HG03060 (cell line): ENCODE data around the gene GLRA1.
"Not testable (repeated sequence)": the region's sequence is repeated elsewhere in the genome, so short reads cannot be mapped to it uniquely, and the experiment has no call there.

Source experiments
- ATAC-seq: cut with Tn5 transposase; IDR thresholded peaks from one replicate; pipeline ENCODE4 v1.9.1; 2021; ENCODE audit warnings: low read depth, moderate number of reproducible peaks; ENCODE audit not compliant: unreplicated experiment

GLRA1 gene

GRCh38 chr5:151921916-151922315, 2.7 kb downstream of the GLRA1 start:
- ATAC-seq: no peak

- ATAC-seq: no peak
These were observed 6.7 kb downstream of the GLRA1 start for GRCh38 chr5:151917904-151918303.

DNA sequence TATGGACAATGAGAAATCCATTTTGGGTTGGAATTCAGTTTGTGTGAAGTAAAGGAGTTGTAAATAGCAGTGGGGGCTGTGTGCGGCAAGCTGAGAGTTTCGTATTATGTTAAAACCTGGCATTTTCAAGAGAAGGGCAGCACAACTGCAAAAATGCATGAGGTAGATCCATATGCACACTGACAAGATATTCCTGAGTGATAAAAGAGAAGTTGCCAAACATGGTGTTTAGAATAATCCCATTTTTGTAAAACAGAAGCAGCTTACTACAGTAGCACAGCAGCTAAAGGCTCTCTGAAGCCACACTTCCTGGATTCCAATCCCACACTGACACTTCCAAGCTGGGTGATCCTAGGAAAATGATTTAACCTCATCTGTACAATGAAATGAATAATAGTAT, 11.2 kb downstream of the GLRA1 start:
- no peak for ATAC-seq

- ATAC-seq: no peak
These were observed 12.3 kb downstream of the GLRA1 start for GRCh38 chr5:151912360-151912759.

- ATAC-seq: no peak
These were observed 13.6 kb downstream of the GLRA1 start for GRCh38 chr5:151911011-151911410.

DNA sequence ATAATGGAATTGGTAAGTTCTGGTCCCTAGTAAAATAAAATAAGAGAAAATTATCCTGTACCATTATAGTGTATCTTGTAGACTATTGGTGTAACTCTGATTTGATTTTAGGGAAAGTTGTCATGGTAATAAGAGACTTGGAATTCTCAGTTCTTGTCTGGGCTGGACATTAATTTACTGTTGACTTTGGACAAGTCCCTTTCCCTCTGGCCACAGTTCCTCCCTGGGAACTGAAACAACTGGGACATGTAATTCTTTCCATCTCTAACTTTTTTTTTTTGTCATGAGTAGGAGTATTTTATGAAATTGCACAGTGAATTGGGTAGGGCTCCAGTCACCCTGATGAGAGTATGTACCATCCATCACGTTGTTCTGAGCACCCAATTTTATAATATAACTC, 15.0 kb downstream of the GLRA1 start:
- ATAC-seq: no peak

DNA sequence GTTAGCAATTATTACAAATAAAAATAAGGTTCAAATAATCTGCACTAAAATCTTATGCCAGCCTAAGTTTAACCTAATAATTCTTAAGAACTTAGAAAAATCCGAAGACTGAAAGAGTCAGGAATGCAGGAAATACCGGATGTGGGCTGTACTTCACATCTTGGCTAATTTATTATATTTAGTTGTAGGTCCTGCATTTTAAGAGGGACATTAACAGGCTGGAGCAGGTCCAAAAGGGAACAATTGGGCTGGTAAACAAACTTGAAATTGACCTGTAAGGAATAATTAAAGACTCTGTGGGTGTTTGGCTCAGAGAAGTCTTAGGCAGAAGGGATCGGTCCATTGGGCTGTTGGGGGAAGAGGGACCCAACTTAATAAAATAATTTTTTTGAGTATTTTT, 18.4 kb downstream of the GLRA1 start:
- no peak for ATAC-seq

DNA sequence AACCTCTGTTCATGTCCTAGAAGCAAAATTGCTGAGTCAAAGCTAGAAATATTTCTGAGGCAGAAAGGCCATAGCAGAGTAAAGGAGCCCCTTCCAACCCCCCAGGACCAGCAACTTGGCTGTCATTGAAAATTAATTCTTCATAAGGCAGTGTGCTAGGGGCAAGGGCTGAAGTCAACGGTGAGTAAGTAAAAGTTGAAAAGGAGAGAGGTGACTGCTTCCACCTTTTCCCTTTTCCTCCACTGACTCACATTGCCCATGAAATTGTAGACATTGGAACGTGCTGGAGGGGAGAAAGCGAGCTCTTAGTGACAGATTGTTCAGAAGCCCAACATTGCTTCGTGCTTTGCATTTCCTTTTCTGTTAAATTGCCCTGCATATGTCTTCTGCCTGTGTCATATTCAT, 19.1 kb downstream of the GLRA1 start:
- ATAC-seq: no peak

- no peak for ATAC-seq
These were observed 19.7 kb downstream of the GLRA1 start for GRCh38 chr5:151904909-151905308.

DNA sequence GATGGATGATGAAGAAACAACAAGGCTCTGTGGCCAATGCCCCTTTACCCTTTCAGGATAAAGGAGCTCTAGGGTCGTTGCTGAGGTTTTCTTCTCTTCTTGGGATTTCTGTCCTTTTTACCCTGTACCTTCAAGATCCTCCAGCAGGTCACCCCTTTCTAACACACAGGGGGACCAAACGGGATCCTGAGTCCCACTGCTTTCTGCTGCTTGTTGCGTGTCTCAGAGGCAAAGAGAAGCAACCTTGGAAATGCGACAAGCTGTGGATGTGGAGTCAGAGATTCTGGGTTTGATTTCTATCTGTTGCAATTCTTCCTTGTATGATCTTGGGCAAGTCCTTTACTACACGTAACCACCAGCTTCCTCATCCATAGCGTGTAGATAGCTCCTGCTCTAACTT, 20.5 kb downstream of the GLRA1 start:
- ATAC-seq: no peak

GRCh38 chr5:151903243-151903653, 21.4 kb downstream of the GLRA1 start:
- ATAC-seq: peak; percentile 96

DNA sequence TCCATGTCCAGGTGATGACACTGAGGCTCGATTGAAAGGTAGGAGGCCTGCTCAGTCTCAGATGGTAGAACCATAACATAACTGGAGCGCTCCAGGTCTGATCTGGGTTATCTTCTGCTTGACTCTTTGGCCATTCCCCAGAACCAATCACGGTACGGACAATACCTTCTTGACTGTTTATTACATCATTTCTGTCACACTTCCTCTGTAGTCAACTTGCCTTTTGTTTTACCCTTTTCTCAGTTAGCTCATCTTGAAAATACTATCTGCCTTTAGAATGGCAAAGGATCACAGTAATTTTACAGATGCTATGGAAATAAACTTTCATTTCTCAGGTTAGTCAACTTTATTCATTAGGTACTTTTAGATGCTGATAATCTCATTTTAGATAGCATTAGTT, 22.4 kb downstream of the GLRA1 start:
- no peak for ATAC-seq

DNA sequence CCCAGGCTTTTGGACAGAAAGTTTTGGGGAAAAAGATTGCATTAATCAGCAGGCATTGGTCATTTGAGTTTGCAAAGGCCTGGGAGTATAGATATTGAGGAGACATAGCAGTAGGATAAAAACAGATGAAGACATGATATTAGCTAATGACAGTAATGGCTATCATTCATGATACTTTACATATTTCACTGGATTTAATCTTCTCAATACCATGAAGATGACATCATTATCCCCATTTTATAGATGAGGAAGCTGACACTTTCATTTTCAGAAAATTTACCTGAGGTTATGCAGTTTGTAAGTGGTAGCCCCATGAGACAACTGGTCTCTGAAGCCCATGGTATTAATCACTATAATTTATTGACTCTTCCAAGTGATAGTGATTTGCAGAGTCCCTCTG, 23.0 kb downstream of the GLRA1 start:
- ATAC-seq: no peak

GRCh38 chr5:151900891-151901290, 23.8 kb downstream of the GLRA1 start:
- no peak for ATAC-seq

DNA sequence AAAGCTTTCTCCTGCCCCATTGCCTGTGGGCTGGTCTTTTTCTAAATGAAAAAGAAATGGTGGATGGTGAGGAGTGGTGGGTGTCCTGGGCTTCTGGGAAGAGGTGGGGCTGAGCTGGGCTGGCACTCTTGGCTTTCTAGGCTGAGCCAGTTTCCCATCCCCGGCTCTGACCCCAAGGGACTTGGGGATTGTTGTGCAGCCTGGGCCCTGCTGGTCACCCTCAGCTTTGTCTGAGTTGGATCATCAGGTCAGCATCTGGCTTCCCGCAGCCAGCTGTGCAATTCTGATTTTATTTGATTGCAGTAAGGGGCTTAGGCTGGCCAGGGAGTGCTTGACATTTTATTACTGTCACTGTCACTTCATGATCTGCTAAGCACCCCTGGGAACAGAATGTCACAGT, 25.3 kb downstream of the GLRA1 start:
- no peak for ATAC-seq

DNA sequence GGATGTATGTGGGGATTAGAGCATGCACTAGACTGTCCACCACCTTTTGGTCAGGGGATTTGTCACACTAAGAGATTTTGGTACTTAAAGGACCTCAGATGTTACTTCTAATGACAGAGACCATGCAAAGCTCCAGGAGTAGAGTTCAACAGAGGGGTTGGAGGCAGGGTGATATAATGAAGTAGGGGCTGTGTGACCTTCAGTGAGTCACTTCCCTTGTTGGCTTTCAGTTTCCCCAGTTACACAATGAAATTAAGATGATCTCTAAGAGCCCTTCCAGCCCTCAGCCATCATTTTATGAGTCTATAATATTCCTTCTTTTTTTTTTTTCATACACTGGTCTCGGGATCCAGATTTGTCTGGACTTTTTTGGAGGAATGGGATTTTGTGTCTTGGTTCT, 26.8 kb downstream of the GLRA1 start:
- ATAC-seq: no peak

GRCh38 chr5:151897020-151897552, 27.6 kb downstream of the GLRA1 start:
- ATAC-seq: no peak

- ATAC-seq: no peak
These were observed 28.5 kb downstream of the GLRA1 start for GRCh38 chr5:151896031-151896691.

- ATAC-seq: no peak
These were observed 29.0 kb downstream of the GLRA1 start for GRCh38 chr5:151895660-151896030.

- ATAC-seq: not testable (repeated sequence)
These were observed 31.2 kb downstream of the GLRA1 start for GRCh38 chr5:151893485-151893884.

GRCh38 chr5:151892393-151892792, 32.3 kb downstream of the GLRA1 start:
- no peak for ATAC-seq

- ATAC-seq: no peak
These were observed 34.4 kb downstream of the GLRA1 start for GRCh38 chr5:151890299-151890698.

DNA sequence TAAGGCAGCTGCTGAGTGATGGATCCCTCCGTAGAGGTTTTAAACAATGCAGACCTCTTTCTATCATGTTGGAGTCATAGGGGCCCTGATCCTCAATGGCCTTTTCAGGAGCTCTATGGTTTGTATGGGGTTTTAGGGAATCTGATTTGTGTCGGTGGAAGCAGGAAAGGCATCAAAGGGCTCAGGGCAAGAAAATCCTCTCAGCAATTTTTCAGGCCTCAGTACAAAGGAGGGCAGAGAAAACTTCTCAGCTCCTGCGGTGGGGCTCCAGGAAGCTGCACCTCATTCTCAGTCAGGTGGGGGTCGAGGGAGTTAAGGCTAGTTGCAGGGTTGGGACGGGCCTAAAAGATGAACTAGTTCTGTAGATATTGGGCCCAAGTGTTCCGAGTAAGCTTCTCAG, 35.0 kb downstream of the GLRA1 start:
- no peak for ATAC-seq
